Astrocyte of the cerebellum (primary cell): ENCODE results near the gene CAPN8.

Experiments
- DNase-seq: peaks from one replicate; pipeline ENCODE4 v3.0.0-alpha.2; 2011; ENCODE audit warnings: low read depth
- H3K4me3 ChIP-seq: 2 replicates; pipeline ENCODE4 v1.5.1; 2011; ENCODE audit warnings: mild to moderate bottlenecking, low read depth, low read length, moderate library complexity
- in situ Hi-C: cut with HindIII; loops from 2 replicates; pipeline ENCODE4 v1.10.0; 2017; ENCODE audit warnings: low sequenced_read_pairs
- TF ChIP-seq, protein P1 (sequence below): IDR thresholded peaks from 2 replicates; pipeline ENCODE4 v1.5.1; 2012; ENCODE audit warnings: low read length, low read depth, moderate library complexity, mild to moderate bottlenecking; ENCODE audit errors: missing control alignments

CAPN8 gene

DNA sequence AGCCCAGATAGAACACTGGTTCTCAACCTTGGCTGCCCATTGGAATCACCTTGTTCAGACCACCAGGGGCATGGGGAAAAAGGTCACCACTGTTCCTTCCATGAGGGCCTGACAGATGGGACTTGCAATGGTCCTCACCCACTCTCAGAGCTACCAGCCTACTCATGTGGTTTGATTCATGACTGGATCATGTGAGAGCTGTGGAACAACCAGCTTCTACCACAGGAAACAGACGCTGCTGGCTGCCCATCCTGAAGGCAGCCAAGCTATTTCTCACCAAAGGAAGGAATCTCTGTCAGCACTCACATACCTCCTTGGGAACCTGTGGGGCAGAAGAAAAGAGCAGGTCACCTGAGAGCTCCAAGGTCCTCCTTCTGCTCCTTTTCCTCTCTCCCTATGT, 53.6 kb downstream of the CAPN8 start:
- no peak for DNase-seq
- in situ Hi-C loops = no loop called here
- TF ChIP-seq, protein P1, sequence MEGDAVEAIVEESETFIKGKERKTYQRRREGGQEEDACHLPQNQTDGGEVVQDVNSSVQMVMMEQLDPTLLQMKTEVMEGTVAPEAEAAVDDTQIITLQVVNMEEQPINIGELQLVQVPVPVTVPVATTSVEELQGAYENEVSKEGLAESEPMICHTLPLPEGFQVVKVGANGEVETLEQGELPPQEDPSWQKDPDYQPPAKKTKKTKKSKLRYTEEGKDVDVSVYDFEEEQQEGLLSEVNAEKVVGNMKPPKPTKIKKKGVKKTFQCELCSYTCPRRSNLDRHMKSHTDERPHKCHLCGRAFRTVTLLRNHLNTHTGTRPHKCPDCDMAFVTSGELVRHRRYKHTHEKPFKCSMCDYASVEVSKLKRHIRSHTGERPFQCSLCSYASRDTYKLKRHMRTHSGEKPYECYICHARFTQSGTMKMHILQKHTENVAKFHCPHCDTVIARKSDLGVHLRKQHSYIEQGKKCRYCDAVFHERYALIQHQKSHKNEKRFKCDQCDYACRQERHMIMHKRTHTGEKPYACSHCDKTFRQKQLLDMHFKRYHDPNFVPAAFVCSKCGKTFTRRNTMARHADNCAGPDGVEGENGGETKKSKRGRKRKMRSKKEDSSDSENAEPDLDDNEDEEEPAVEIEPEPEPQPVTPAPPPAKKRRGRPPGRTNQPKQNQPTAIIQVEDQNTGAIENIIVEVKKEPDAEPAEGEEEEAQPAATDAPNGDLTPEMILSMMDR = no peak
- no peak overlapping the region for H3K4me3 ChIP-seq

DNA sequence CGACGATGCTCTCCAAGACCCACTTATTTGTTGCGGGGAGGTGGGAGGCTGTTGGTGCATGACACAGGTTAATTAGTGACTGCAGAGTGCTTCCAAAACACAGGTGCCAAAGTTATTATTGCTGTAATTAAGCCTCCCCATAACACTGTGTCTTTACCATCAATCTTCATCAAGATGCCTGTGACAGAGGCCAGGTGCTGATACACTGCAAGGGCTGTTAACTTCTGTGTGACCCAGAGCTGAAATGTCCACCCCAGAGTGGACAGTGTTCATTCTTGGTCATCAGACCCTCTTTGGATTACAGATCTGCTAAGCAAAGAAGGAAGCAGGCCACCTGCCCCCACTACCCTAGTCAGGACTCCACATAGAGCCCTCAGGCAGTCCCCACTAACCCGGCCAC, 55.5 kb downstream of the CAPN8 start:
- in situ Hi-C loops = no loop called here

DNA sequence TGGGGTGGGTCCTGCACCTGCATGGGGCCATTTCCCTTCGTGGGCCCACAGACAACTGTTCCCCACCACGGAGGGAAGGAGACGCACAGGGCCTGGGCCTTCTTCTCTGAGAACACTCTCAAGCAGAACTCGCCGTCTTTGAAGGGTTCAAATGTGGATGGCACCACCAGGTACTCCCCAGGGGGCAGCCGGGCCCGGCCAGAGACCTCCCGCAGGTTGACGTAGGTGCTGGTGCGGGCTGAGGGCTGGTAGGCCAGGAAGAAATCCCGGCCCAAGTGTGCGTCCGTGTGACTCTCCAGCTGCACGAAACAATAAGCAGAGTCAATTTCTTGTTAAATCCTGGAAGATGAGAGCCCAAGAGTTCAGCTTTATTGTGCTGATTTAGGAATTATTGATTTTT, 56.4 kb downstream of the CAPN8 start:
- in situ Hi-C loops = no loop called here
- no peak for DNase-seq
- H3K4me3 ChIP-seq = no peak overlapping the region
- TF ChIP-seq, protein P1 = no peak

More for the DNA sequence above, 55.5 kb downstream of the CAPN8 start:
- DNase-seq = no peak
- H3K4me3 ChIP-seq = no peak overlapping the region
- TF ChIP-seq, protein P1 = no peak

DNA sequence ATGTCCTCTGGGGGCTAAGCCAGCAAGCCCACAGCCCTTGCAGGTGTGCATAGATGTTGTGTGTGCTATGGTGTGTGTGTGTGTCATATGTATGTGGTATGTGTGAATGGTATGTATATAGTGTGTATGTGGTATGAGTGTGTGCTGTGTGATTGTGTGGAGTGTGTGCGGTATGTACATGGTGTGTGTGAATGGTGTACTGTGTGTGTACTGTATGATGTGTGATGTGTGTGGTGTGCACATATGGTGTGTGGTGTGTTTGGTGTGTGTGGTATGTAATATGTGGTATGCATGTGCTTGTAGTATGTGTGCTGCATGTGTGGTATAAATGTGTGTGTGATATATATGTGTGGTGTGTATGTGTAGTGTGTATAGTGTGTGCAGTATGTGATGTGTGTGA, 107.0 kb downstream of the CAPN8 start:
- in situ Hi-C loops = no loop called here
- TF ChIP-seq, protein P1 = no peak
- DNase-seq = no peak
- no peak overlapping the region for H3K4me3 ChIP-seq

DNA sequence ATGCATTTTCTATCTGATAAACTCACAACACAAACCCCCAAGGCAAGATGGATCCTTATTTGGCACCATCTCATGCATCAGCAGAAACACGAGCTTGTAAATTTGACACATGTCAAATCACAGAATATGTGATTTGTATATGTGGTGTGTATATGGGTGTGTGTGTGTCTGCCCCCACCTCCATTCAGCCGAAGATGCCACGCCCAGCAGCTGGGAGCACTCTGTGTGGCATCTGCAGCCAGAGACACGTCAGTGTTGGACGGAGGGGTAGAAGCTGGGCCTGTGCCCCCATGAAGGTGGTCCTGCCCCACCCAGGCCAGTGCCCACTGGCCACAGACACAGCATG, 108.4 kb downstream of the CAPN8 start:
- in situ Hi-C loops = no loop called here
- no peak overlapping the region for H3K4me3 ChIP-seq
- DNase-seq = no peak
- TF ChIP-seq, protein P1 = no peak

DNA sequence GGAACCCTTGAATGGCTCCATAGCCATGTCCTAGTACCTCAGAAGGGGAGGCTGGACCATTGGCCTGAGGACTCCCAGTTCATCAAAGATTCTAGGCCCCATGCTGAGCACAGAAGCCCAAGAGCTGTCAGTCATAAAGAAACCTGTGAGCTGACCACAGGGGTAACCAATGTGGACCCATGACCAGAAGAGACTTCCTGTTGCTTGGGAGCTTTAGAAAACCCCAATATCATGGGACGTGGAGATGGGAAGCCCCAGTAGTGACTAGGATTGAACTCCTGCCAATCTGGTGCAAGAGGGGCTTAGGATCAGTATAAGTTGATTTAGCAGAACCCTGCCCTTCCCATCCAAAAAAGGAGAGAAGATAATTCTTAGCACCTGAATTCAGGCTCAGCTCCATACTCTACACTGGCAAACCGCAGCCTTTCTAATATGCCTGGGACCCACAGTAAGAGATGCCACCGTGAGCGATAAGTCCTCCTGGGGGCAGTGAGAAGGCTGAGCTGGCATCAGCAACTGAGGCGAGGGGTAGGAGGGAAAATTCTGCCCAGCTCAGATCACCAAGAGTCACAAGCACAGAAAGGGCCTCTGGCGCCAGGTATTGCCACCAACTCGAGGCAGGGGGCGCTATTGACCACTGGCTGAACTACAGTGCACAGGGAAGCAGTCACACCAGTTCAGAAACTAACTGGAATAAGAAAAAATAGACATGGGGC, 108.9 kb downstream of the CAPN8 start:
- TF ChIP-seq, protein P1 = peak; percentile 32
- in situ Hi-C loops = no loop called here
- no peak overlapping the region for H3K4me3 ChIP-seq
- DNase-seq = no peak
